NB4 (cell line): Measurements from ENCODE around the gene DLG4.

Experiments used
- POLR2A ChIP-seq: IDR thresholded peaks from 2 replicates; pipeline ENCODE4 v1.6.1; 2011; ENCODE audit warnings: mild to moderate bottlenecking; ENCODE audit not compliant: insufficient read length; ENCODE audit errors: extremely low read depth
- TF ChIP-seq, protein P1 (sequence below): IDR thresholded peaks from 2 replicates; pipeline ENCODE4 v1.6.1; 2011; ENCODE audit warnings: low read depth, low read length
- TF ChIP-seq, protein P2 (sequence below): IDR thresholded peaks from one replicate; pipeline ENCODE4 v1.5.1; 2012; ENCODE audit warnings: low read depth, low read length

DNA sequence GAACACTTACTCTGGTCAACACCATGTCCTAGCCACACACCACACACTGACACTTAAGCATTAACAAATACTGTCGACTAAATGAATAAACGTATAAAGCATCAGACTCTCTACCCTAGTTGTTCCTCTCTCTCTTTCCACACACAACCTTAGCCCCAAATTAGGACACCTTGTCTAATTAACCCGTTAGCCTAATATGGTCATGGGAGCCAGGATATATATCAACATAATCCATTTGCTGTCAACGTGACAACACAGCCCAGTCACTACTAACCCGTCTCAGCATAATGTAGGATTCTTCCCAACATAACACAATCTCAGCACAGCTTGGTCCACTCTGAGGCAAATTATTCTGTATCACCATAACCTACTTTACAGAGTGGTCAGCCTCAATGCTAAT is 12.5 kb upstream of the DLG4 start:
- TF ChIP-seq, protein P1, sequence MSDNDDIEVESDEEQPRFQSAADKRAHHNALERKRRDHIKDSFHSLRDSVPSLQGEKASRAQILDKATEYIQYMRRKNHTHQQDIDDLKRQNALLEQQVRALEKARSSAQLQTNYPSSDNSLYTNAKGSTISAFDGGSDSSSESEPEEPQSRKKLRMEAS = no peak
- TF ChIP-seq, protein P2, sequence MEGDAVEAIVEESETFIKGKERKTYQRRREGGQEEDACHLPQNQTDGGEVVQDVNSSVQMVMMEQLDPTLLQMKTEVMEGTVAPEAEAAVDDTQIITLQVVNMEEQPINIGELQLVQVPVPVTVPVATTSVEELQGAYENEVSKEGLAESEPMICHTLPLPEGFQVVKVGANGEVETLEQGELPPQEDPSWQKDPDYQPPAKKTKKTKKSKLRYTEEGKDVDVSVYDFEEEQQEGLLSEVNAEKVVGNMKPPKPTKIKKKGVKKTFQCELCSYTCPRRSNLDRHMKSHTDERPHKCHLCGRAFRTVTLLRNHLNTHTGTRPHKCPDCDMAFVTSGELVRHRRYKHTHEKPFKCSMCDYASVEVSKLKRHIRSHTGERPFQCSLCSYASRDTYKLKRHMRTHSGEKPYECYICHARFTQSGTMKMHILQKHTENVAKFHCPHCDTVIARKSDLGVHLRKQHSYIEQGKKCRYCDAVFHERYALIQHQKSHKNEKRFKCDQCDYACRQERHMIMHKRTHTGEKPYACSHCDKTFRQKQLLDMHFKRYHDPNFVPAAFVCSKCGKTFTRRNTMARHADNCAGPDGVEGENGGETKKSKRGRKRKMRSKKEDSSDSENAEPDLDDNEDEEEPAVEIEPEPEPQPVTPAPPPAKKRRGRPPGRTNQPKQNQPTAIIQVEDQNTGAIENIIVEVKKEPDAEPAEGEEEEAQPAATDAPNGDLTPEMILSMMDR = no peak
- no peak for TF ChIP-seq POLR2A
